ENCODE measurements around the gene CACNA2D3.

Gene CACNA2D3

DNA sequence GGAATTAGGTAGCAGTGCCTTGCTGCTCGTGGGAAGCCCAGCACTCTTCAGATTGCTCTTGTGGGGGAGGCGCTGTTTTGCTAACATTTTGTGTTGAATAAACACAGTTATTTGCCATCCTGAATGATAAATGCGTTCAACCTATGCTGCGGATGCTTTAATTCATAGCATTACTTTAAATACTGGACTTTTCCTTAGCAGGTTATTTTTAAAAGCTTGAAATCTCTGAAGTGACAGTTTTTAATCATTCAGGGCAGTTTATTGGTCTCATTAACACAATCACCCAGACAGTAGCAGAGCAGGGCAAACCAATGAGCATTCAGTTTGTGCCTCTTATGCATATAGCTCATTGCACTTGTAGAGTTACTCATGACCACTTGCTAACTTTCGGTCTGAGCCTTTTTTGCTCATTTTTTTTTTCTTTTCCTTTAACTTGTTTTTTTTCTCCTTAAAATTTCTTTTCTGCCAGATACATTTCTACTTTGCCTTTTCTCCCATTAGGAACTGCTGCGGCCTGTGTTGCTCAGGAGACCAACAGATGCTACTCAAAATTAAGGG is 5.2 kb downstream of the CACNA2D3 start:
- DNase-seq: no peak

DNA sequence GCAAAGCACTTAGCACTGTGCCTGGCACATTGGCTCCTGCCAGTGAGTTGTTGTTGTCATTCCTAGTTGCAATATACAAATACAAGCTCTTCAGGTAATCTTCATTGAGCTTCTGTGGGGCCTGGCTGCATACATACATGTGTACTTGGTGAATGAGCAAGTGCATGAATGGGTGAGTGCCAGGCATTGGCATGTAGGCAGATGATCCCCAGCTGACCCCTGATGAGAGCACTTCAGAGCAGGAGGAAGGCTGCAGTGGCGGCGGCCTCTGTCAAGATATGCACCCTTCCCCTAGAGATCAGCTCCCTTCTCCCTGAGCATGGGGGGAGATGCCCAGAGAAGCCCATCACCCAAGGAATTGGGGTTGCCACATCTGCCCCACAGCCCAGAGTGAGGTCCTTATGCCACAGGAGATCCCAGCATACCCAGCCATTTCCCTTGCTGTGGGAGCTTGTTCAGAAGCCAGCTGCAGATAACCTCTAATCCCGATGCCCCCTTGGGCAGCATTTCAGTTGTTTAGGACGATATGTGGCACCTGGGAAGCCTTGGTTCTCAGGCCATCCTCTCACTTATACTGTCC is 8.8 kb downstream of the CACNA2D3 start:
- no peak for DNase-seq

DNA sequence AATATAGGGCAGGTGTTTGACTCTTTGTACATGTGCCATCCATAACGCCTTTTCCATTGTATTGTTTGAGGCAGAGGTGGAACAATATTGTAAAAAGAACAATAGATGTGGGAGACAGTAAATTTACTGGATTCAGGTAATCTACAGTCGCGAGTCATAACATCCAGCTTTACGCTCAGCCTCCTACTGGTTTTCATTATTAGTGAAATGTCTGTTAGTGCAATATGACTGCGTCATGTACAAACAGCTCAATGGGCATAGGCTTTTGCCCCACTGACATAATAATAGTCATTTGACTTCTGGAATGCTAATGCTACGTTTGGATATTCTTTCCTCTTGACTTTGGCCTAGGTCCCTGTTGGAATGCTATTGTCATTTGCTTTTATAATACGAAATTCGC is 9.5 kb downstream of the CACNA2D3 start:
- DNase-seq: no peak

DNA sequence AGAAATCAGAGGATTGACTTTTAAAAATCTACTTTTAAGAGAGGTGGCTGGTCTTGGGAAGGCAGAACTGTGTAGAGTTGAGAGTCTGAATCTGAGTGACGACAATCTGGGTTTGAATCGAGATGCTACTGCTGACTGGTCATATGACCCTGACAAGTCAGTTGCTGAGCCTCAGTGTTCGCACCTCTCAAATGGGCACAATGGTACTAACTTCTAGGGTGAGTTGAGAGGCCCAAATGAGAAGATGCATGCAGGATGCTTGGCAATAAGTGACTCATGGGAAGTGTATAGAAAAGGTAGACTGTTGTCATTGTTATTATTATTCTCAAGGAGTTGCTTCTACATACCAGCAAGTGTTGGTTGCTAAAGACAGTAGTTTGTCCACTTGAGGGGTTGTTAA is 10.3 kb downstream of the CACNA2D3 start:
- no peak for DNase-seq

DNA sequence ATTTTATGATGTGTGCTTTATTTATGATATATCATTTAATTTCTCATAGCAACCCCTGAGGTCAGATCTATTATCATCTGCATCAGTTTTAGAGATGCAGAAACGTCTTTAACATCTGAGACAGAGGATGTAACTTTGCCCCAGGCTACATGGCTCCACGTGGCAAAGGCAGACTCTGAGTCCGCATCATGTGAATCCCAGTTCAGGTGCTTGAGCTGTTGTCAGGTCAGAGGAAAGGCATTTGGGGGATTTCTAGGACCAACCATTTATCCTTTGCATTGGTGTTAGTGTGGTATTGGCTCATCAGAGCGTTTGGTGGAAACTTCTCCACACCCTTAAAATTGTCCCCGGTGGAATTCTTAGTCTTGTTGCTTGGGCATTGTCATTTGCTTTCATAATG is 10.8 kb downstream of the CACNA2D3 start:
- no peak for DNase-seq

DNA sequence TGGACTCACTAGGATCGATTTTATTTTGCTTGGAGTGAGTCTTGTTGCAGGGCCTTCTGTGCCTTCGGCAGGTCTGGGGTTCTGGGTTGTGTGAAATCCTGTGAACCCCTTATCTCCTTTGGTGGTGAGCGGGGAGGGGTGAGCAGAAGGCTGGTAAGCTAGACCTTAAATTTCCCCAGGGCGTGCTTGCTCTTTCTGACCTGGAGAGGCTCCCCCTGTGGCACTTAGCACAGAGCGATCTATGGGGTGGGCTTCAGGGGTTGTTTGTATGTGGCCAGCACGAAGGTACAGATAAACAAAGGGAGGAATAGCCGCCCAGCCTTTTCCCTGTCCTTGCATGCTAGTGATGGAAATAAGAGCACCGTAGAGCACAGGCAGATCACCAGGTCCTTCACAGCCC is 11.8 kb downstream of the CACNA2D3 start:
- DNase-seq: no peak

DNA sequence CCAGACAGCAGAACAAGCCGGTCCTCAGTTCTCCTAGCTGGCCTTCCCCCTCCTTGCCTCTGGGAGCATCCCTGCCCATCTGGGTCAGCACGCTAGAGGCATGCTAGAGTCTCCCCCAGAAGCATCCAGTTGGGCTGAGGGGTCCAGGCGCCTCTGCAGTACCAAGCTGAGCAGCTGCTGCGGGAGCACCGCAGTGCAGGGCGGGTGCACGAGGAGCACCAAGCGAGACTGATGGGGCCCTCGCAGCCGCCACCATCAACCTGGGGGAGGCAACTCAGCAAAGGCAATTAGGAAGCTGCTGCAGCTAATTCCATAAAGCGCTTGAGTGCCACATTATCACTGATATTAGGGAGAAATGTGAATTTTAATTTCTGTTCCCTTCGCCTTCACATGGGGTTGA is 12.4 kb downstream of the CACNA2D3 start:
- no peak for DNase-seq

DNA sequence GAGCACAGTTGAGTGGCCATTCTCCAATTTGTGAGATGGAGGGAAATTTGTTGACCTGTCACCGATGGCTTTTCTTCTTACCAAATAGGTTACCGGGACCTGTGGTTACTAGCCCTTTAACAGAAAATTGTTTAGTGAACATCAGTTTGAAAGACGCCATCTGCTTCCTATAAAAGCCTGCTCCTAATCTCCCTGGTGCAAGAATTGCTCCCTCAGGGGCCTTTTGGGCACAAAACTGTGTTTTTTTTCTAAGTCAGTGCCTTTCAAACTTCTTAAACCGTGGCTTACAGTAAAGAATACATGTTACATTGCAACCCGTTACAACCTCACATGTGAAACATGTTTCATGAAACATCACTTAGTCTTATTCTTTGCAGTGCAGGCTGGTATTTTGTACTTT is 15.0 kb downstream of the CACNA2D3 start:
- DNase-seq: no peak

DNA sequence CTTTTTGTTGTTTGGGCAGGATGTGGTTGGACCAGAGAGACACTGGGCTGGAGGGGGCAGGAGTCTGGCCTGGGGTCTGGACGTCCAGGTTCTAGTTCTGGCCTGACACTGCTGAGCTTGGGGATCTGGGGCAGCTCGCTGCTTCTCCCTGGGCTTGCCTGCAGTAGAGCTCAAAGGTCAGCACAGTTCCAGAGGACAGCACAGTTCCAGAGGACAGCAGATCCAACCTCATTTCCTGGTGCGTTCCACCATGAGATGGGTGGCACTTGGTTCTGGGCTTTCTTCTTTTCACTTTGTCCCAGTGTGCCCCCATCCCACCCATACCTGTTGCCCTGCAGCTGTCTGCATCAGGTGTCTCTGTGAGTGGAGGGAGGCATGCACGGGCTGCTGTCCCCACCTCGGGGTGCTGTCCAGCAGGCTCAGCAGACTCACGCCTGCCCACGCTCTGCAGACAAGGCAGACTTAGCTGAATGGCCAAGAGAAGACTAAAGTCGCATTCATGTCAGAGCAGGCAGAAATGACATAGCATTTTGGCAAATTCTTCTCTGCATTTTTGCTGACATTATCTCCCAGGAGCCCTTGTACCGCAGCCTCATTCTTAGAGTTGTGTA is 16.7 kb downstream of the CACNA2D3 start:
- no peak for DNase-seq

DNA sequence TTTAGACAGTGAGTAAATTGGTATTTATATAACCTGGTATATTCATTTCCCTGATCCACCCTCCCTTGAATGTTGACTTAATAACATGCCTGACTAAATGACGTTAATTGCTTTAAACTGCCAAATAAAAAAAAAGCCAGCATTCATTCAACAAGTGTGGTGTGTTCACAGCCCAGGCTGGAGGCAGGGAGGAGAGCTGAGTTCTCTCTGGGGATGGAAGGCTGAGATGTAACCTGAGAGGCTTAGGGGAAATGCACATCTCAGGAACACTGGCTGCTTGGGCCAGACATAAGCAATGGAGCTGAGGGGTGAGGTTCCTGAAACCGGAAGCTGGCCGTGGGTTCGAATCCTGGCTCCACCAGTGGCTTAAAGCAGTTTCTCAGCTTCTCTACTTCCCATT is 17.3 kb downstream of the CACNA2D3 start:
- no peak for DNase-seq

DNA sequence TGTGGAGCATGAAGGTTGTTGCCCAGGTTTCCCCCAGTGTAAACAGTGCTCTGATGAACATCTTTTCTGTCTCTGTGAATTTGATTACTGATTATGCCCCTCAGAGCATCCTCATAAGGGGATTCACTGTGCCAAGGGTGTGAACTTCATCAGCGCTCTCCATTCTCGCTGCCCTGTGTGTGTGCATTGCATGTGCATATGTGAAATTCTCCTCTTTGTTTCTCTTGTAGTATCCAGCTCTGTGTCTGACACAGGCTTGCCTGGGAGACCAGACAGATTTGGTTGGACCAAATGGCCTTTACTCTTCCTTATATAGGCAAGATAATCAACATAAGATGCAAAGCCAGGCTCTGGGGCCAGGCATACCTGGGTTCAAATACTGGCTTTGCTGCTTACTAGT is 21.9 kb downstream of the CACNA2D3 start:
- DNase-seq: no peak

DNA sequence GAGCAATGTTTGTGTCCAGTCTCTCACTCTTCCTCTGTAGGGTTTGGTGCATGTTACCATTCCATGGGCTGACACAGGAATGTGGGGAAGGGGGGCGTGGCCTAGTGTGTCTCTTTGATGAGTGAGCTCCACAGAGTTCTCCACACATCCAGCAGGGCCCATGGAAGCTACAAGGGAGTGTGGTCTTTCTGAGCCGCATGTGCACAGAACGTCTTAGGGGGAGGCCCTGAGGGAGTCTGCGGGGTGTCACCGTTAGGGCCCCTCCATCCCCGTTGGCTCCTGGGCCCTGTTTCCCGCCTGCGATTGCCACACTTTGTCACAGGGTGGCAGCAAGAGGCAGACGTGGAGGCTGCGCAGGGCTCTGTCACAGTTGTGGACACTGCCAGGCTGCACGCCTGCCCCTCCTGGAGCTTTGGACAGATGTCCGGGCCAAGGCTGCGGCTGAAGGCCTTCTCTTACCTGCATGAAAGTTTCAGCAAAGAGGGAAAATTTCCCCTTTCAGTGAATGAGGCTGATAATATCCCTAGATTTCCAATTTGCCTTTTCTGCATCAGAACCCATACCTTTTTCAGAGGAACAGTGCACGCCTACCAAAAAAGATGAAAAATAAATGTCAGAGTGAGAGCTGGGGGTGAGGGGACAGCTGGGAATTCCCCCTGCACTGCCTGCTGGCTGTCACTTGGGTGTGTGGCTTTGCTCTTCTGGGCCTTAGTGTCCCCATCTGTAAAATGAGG is 24.3 kb downstream of the CACNA2D3 start:
- DNase-seq: no peak

DNA sequence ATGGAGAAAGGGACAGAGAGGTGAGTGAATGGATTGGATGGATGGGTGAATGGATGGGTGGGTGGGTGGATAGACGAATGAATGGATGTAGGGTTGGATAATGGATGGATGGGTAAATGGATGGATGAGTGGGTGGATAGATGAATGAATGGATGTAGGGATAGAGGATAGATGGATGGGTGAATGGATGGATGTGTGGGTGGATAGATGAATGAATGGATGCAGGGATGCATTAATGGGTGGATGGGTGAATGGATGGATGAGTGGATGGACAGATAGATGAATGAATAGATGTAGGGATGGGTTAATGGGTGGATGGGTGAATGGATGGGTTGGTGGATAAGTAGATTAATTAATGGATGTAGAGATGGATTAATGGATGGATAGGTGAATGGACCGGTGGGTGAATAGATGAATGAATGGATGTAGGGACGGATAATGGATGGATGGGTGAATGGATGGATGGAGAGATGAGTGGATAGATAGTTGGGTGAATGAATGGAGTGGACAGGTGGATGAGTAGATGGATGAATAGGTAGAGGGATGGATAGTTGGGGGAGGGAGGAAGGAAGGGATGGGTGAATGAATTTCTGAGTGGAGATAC is 28.6 kb downstream of the CACNA2D3 start:
- DNase-seq: no peak

DNA sequence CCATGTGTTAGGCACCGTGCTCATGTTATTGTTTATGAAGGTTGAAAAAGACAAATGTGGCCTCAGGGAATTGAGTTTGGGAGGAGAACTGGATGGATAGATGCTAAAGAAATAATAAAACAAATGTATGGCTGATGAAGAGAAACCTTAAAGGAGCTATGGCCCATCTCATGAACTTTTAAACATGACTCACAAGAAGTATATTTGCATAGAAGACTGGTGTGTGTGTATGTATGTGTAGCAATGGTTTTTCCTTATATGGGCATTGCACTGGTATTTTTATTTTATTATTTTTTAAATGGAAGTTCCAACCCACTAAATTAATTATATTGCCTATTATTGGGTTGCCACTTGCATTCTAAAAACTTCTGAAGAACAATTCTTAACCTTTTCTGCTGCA is 31.1 kb downstream of the CACNA2D3 start:
- DNase-seq: no peak

DNA sequence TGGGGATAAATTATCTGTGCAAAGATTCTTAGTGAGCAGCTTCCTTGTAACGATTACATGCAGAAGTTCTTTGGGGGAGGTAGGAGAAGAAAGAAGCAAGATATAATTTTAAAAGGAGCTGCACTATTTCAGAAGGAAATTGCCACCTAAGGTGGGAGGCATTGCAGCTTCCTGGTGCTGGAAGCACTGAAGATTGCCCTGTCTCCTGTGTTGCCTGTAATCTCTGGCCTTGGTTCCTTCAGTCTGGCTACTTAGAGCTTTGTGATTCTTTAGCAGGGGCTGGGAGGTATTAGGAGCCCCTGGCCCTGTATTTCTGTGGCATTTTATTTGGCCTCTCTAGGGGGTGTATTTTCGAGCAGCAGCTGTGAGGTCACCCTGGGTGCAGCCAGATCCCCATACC is 35.5 kb downstream of the CACNA2D3 start:
- no peak for DNase-seq

DNA sequence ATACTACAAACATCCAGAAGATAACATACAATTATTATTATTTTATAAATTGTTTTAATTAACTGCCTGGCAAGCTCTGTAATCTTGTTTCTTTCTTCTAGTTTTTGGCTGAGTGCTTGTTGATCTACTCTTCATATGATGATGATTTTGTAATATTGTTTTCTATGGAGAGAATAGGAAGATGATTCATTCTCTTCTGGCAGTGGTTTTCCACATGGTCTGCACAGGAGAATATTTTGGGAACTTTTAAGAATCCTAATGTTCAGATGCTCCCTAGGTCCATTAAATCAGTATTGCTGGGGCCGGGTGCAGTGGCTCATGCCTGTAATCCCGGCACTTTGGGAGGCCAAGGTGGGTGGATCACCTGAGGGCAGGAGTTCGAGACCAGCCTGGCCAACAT is 37.6 kb downstream of the CACNA2D3 start:
- DNase-seq: no peak

DNA sequence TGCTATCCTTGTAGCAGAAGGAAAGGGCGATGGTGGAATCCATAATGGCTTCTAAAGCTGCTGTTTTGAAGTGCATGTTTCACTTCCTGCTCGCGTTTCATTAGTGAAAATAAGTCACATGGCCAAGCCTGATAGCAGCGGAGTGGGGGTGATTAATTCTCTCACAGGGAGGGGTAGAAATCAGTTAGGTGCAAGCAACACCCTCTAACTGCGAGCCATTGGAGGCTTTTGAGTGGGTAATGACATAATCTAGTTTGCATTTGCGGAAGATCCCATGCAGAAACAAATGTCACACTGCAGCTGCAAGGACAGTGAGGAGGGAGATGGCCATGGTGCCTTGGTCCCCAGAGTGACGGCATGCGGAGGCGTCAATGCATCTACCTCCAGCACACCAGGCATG is 41.1 kb downstream of the CACNA2D3 start:
- no peak for DNase-seq

DNA sequence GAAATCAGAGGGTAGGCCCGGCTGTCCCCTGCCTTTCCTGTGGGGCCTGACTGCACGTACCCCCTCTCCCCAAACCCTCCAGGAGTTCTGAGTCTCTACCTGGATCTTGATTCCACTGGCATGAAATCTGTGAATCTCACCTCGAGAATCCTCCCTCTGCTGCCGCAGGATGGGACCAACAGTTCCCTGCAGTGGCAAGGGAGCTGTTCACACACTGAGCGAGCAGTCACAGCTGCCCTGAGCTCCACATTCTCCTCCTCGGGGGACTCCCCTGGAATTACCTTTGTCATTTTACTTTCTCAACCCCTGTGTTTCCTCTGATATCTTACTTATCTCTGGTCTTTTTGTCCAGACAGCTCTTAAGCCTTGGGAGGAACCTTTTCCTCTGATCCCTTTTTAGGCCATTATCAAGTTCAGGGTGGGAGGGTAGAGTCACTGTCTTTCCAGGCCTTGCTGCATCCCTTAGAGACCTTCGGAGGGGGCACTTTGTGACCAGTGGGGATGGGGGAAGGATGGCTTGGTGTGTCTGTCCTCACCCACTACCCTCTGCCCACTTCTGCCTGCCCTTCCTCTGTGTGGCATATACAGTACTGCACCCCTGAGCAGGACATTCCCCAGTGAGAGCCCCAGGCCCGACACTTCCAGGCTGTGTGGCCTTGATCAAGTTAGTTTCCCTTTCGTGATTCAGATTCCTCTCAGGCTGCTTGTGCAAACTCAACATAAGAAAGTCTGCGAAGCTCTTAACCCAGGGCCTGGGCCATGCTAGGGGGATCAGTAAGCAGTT is 42.0 kb downstream of the CACNA2D3 start:
- DNase-seq: no peak

DNA sequence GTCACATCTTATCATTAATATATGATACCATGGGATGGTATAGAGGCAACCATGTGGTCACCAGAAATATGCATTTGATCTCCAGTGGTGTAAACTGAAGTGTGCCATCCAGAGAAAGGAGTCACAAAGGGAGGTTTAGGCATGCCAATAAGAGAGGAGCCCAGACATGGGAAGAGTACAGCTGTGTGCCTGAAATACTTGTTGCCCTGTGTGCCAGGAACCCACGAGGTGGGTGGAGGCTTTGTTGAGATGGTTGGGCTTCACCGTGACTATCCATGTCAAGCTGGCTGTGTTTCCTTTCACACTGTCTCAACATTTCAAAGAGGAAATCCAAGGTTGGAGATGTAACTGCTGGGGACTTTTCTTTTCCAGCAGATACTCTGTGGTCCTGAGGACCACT is 43.5 kb downstream of the CACNA2D3 start:
- DNase-seq: no peak

DNA sequence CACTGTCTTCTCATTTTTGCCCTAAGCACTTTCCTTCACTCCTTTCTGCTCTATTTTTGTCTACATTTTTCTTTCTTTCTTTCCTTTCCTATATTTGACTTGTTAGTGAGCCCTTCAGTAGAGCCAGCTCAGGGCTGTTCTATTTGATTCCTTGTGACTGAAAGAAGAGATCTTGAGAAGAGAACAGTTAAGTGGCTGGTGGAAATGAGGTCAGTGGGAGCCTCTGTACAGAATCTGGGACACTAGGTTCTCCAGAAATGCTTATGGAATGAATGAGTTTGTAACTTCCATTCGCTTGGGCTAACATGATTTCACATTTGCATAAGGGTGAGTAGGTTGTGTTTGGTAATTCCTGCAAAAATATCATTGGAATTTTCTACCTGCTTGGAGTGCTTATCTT is 45.6 kb downstream of the CACNA2D3 start:
- DNase-seq: no peak

DNA sequence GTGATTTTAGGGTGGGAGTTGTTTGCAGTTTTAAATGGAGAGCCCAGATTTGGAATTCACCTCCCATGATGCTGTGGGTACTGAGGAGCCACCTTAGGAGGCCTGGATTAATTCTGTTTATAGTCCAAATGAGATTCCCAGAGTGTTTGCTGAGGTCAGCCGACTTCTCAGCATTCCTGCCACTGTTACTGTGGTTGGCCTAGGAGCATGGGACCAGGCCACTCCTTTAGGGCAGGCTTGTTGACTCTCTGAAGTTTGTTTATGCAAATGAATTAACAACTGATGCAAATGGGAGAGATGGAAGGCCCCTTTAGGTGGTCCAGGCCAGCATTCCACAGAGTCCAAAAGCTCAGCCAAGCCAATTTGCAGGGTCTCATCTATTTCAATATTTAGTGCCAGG is 46.1 kb downstream of the CACNA2D3 start:
- DNase-seq: no peak

DNA sequence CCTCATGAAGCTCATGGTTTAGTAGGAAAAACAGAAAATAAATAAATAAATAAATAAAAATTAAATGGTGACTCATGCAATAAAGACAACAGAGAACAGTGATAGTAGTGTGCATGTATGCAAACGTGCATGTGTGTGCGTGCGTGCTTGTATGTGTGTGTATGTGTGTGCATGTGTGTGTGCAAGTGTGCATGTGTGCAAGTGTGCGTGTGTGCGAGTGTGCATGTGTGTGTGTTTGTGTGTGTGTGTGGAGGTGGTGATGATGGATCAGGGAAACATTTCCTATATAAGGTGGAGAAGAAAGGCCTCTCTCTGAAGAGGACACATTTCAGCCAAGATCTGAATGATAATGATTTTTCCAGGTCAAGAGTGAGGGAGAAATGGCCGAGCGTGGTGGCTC is 47.2 kb downstream of the CACNA2D3 start:
- no peak for DNase-seq

DNA sequence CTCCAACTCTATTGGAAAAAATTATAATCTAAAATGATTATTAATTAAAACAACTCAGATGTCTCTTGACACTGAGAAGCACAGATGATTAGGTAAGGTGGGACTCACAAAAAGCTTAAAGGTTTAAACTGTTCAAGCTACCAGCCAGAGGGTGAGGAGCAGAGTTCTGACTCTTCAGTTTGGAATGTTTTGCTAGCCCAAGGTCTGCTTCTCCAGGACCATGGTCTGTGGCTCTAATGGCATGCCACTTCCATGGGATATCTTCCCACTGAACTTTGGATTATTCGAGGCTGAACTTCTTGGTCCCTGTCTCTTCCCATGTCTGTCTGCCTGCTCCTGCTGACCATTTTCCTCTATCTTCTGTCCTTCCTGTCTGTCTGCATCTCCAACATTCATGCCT is 49.2 kb downstream of the CACNA2D3 start:
- no peak for DNase-seq
